HEK293 (cell line): ENCODE results near the gene FMO1.

Experiments
- RBAK ChIP-seq: fragments of 450-650 bp; formaldehyde crosslinking; IDR thresholded peaks from 2 replicates; pipeline ENCODE4 v1.5.1; 2016; ENCODE audit warnings: missing biosample characterization, missing genetic modification characterization
- ZNF610 ChIP-seq: fragments of 450-650 bp; formaldehyde crosslinking; IDR thresholded peaks from 2 replicates; pipeline ENCODE4 v1.5.1; 2016; ENCODE audit warnings: missing biosample characterization, missing genetic modification characterization, borderline replicate concordance
- TF ChIP-seq, protein P1 (sequence below): fragments of 450-650 bp; formaldehyde crosslinking; IDR thresholded peaks from 2 replicates; pipeline ENCODE4 v1.5.1; 2016; ENCODE audit warnings: missing biosample characterization, missing genetic modification characterization

DNA sequence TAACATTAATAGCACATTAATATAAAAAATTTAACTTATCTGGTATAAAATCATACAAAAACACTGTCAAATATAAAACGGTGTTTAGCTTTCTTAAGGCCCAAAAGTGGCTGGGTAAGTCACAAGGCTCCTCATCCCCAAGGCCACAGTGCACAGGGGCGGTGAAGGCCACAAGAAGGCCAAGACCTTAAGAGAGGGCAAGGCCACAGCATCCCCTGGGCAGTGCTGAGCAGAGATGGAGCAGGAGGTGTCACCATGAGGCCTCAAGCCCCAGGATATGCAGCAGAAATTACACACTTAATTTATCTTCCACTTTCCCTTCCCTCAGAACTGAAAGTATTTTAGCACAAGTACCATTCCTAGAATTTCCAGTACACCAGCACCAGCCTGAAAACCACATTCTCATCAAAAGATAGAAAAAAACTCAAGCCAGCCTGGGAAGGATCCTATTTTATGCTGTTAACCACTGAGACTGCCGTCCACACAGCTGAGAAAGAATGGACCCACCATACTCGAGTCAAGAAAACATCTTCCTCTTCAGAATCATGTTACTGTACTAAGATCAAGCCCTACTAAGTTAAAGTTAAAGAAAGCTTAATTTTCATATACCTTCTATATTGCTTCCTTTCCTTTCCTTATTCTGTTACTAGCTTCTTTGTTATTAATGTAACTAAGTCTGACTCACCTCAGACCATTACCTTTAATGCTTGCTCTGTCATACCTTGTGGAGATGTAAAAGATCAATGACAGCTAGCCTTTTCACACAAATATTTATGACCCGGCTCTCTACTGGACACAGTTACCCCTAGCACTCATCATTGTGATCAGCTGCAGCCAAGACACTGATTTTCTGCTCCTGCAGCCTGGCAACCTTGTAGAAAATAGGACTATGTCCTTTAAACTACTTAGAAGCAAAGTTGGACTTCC is 26.4 kb upstream of the FMO1 start:
- TF ChIP-seq, protein P1, sequence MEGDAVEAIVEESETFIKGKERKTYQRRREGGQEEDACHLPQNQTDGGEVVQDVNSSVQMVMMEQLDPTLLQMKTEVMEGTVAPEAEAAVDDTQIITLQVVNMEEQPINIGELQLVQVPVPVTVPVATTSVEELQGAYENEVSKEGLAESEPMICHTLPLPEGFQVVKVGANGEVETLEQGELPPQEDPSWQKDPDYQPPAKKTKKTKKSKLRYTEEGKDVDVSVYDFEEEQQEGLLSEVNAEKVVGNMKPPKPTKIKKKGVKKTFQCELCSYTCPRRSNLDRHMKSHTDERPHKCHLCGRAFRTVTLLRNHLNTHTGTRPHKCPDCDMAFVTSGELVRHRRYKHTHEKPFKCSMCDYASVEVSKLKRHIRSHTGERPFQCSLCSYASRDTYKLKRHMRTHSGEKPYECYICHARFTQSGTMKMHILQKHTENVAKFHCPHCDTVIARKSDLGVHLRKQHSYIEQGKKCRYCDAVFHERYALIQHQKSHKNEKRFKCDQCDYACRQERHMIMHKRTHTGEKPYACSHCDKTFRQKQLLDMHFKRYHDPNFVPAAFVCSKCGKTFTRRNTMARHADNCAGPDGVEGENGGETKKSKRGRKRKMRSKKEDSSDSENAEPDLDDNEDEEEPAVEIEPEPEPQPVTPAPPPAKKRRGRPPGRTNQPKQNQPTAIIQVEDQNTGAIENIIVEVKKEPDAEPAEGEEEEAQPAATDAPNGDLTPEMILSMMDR (tag by site-specific recombination): no peak
- TF ChIP-seq ZNF610 (tag by site-specific recombination): no peak
- TF ChIP-seq RBAK (tag by site-specific recombination): no peak
